ENCODE data around the gene BARX1.
"Not testable (repeated sequence)": the region's sequence is repeated elsewhere in the genome, so short reads cannot be mapped to it uniquely, and the experiment has no call there.

Gene BARX1

GRCh38 chr9:93950619-93951601 is 4.2 kb downstream of the BARX1 start:
- no peak for DNase-seq

DNA sequence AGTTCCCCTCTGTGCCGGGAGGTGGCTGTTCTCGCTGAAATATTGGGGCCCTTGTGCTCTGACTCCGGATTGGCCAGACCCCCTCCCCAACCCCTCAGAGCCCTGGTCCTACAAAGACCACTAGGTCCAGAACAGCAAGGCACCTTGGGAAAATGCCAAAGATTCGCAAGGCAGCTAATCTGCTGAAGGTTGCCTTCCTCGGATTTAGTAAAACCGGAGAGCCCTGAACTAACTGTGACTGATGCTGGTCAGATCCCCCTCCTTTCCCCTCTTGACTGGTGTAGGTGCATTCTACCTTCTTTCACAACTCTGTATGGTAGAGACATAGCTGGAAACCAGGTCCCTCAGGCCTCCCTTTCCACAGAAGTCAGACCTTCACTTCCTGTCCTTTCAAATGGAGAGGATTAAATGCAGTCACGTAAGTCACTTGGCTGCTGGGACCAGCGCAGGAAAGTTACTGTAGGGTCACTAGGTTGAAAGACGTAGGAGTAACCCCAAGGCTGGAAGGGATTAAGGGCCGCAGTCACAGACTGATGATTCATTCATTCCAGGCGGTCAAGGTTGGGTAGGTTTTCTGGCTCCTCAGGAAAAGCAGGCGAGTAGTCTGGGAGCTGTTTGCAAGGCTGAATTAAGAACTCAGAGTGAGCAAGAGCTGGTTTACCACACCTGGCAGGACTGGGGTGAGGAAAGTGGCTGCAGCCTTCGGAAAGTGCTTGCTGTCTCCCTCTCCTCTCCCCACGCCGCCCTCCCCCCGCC is 5.3 kb downstream of the BARX1 start:
- DNase-seq = no peak

DNA sequence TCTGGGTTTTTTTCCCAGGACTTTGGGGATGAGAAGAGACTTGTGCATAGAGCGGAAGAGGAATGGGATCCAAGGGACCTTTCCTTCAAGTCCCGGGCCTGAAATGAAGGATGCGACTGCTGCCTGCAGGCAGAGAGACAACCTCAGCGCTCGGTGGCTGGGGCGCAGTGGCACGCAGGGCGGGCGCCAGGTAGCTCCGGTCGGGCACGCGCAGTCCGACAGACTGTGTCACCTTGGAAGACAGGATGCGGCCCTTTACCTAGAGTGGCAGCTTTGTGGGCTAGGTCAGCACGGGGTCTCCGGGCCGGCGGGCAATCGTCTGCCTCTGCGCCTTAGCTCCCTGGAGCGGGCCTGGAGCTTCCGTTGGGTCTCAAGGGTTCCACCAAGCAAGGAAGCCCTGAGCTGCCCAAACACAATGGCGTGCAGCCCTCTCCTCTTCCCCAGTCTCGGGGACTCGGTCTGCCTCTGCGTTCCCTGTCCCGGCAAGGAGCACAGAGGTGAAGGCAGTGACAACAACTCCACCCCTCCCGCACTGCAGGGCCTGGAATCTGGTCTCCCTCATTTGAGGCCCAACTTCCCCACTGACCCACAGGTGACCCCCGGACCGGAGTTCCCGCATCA is 6.0 kb downstream of the BARX1 start:
- no peak for DNase-seq

DNA sequence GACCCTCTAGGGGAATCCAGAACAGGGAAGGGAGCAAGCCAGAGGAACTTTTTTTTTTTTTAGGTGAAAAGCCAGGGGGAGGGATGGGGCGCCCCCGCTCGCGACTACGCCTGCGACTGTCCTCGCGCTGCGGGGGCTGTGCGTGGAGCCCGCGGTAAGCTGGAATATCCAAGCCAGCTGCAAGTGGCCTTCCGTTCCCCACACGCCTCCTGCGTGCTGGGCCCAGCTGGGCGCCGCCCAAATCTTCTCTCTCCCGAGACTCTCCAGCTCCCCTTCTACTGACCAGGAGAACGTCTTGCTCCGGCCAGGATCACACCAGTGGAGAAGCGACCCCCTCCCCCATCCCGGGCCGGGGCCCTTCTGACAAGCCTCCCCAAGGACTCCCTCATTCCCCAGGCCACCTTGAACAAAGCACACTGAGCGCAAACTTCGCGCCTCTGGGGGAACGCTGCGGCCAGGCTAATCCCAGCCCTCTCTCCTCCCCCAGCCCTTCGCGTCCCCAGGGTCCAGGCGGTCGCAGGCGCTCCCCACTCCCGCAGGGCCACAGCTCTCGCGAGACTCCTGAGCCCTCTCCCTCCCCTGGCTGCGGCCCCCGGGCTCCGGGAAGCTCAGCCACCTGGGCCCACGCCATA is 6.6 kb downstream of the BARX1 start:
- no peak for DNase-seq

DNA sequence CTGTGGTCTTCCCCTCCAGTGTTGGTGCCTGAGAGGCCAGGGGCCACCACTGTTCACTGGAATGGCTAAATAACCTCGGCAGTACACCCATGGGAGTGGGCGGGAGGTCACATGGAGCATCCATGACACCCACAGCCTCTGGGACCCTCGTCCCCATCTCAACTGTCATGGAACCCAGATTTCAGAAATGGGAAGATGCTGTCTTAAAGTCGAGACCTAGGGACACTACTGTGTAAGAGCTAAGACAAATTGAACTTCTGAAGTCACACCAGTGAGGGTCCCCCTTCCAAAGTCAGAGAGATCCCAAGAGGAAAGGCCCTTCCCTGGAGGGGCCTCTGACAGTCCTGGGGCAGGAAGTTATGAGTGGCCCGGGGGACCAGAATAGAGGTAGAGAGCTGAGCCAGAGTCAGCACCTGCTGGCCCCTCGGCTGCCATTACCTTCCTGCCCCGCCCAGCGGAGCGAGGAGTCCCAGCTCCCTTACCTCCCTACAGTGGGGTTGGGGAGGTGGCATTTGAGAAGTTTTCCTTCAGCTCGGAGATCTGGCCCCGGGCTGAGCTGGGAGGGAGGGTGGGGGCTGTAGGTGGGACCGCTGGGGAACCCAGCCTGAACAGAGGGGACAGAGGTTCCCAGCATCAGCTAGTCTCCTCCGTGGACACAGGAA is 7.6 kb downstream of the BARX1 start:
- DNase-seq = no peak

DNA sequence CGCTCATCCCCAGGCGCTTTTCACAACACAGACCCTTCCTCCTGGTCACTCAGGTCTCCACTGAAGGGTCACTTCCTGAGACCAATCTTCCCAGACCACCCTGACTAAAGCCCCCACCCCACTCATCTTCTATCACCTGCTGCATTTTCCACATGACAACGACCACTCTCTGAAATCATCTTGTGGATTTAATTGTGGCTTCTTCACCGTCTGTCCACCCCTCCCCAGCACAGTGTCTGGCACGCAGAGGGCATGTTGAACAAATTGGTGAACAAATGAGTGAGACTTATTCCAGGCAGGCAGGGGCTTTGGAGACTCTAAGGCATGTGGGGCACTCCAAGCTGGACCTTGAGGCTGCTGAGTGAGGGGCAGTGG is 8.8 kb downstream of the BARX1 start:
- no peak for DNase-seq

DNA sequence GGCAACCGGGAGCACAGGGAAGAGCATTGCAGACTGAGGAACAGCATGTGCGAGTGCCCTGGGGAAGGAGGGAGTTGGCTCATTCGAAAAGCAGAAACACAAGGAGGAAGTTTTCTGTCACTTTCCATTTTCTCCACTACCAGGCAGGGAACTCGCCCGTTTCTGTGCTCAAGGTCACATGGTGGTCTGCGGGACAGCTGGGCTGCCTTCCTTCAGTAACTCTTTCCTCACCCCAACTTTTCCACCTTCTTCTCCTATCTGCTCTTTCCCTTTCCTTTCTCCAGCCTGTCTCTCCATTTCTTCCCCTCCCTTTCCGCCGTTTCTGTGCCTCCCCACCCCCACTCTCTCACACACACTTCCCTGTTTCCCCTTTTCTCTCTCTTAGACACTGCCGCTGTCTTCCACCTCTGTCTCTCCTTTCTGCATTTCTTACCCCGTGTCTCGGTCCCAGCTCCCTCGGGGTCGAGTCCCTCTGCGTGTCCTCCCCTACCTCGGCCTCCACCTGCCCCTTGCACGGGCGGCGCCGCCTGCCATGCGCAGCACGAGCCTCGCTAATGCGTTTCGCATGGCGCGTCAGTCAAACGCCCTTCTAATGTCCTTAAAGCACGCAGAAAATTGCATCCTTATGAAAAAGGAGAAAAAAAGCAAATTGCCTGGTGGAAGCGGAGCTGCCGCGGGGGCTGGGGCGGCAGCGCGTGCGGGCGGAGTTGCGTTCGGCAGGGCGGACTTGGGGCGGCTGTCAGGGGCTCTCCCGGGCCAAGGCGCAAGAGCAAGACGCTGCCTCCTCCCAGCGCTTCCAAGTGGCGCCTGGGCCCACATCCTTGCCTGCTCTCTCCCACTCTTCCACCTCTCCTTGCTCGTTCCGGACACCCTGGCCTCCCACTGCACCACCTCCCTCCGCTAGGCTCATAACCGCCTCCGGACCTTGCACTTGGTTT is 9.5 kb downstream of the BARX1 start:
- DNase-seq = no peak

GRCh38 chr9:93944011-93944410 is 11.1 kb downstream of the BARX1 start:
- no peak for DNase-seq

GRCh38 chr9:93942161-93942560 is 13.0 kb downstream of the BARX1 start:
- DNase-seq = no peak

DNA sequence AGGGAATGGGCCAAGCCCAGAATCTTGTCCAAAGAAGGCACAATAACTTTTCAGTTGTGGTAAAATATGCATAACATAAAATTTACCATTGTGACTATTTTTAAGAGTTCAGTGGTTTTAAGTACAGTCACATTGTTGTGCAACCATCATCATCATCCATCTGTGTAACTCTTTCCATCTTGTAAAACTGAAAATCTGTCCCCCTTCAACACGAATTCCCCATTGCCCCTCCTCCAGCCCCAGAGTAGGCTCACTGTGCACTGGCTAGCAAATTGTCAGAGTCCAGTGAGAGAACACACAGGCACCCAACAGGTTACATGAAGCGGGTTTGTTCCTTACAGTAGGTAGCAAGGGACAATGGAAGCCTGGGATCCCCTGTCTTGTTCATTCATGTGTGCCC is 13.7 kb downstream of the BARX1 start:
- no peak for DNase-seq

DNA sequence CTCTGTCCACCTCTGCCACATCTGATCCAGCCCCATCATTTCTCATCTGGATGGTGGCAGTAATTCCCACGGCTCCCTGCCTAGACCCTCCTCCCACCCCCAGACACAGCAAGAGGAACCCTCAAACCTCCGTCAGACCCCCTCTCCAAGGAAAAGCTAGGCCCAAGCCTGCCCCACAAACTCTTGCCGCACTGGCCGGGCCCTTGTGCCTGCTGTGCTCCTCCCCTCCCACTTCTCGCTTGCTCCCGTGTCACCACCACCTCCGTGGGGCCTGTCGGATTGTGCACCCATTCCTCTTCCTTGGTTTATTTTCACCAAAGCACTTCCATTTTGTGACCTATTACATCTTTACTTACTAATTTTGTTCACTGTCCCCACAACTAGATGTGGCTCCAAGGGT is 14.2 kb downstream of the BARX1 start:
- DNase-seq = no peak

- not testable (repeated sequence) for DNase-seq
Observed at GRCh38 chr9:93939589-93939988, 15.6 kb downstream of the BARX1 start.

DNA sequence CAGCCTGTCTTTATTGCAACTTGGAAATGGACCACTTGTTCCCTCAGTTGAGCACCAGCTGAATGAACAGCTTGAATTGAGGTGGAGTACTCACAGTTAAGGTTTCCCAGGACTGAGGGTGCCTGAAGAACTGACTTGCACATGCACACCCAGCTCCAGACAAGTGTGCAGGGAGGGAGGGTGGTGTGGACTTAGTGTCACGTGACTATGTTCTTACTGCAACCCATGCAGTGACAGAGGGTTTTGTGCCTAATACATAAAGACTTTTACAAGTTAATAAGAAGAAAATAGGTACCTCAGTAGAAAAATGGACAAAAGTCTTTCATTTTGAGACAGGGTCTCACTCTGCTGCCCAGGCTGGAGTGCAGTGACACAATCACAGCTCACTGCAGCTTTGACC is 18.0 kb downstream of the BARX1 start:
- DNase-seq = no peak

GRCh38 chr9:93931905-93932304 is 23.2 kb downstream of the BARX1 start:
- DNase-seq = no peak

- no peak for DNase-seq
Observed at GRCh38 chr9:93930070-93930469, 25.1 kb downstream of the BARX1 start.

DNA sequence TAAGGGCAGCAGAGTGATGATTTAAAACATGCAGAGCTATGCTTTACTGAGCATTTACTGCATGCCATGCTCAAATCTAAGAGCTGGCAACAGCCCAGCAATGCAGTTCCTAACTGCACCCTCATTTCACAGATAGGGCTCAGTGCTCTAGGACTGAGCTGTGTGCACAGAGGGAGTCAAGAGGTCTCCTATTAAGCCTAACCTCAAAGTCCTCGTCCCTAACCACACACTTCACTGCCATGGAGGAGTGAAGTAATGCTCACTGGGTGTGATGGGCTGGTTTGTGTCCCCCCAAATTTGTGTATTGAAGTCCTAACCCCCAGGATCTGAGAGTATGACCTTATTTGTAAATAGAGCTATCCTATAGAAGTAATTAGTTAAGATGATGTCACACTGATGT is 25.9 kb downstream of the BARX1 start:
- no peak for DNase-seq

GRCh38 chr9:93922535-93922934 is 32.6 kb downstream of the BARX1 start:
- DNase-seq = no peak

DNA sequence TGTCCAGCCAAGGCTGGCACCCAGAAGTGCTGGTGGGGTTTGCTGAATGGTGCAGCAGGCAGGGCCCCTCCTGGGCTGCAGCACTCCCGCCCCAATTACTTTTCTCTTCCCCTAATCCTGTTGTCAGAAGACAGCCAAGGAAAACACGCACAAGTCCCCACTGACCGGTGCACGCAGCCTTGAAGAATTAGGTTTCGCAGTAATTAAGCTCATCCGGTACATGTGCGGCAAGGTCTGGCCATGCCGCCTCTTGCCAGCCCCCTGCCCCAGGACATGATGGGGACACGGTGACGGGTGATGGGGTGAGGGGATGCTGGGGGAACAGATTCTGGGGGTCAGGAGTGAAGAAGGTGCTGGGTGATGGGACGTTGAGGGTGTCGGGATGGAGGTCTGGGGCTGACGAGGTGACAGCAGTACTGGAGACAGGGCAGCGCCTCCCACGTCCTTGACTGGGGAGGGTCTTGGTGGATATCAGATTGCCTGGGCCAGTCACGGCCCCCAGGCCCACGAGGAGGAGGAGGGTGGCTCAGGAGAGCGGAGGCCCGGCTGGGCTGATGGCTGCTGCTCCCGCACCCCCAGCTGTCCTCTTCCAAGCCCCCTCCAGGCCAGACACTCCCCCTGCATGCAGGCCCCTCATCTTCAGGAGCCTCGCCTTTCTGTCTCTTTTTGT is 34.9 kb downstream of the BARX1 start:
- no peak for DNase-seq

DNA sequence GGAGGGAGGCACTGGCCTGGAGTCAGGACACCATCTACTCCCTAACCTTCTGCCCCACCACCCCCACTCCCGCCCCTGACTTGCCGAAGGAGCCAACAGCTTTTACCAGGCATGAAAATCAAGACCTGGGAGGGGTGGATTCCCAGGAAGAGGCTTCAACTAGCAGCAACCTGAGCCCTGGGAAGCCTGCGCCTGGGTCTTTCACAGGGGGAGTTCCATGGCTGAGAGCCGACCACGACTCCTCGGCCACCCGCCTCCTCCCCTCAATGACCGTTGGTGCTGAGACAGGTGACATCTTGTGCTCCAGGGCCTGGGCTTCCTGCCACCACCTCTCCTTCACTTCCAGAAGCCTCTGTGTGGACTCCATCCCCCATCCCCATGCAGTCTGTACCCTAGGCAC is 37.1 kb downstream of the BARX1 start:
- DNase-seq = no peak

- DNase-seq = no peak
Observed at GRCh38 chr9:93917121-93917853, 37.9 kb downstream of the BARX1 start.

Data from hematopoietic multipotent progenitor cell treated with erythropoietin and hydrocortisone succinate and interleukin-3 and kit ligand, for 4 days (in vitro differentiated cells).